Mucosa of stomach (tissue), 1 donor: ENCODE measurements around the gene GARIN5B.
A peak's percentile ranks its signal among the peaks of the same experiment; 100 is the strongest.

Experiments
- H3K27me3 ChIP-seq: one replicate; pipeline ENCODE4 v1.7.0; 2013; ENCODE audit warnings: mild to moderate bottlenecking, low read length; ENCODE audit not compliant: control insufficient read depth, insufficient read depth
- H3K36me3 ChIP-seq: one replicate; pipeline ENCODE4 v1.7.0; 2013; ENCODE audit warnings: low read length; ENCODE audit not compliant: control insufficient read depth, insufficient read depth
- H3K4me1 ChIP-seq: one replicate; pipeline ENCODE4 v1.7.0; 2013; ENCODE audit warnings: mild to moderate bottlenecking, low read length; ENCODE audit not compliant: control insufficient read depth, insufficient read depth
- H3K4me3 ChIP-seq: one replicate; pipeline ENCODE4 v1.7.0; 2013; ENCODE audit warnings: low read length
- H3K9ac ChIP-seq: one replicate; pipeline ENCODE4 v1.7.0; 2013; ENCODE audit warnings: mild to moderate bottlenecking, low read length, moderate library complexity
- H3K9me3 ChIP-seq: one replicate; pipeline ENCODE4 v1.7.0; 2013; ENCODE audit warnings: mild to moderate bottlenecking, low read length, moderate library complexity; ENCODE audit not compliant: control insufficient read depth
- donor health status: Pancreatic carcinoma.

Gene GARIN5B

GRCh38 chr19:55400281-55401087 lies 37.4 kb upstream of the GARIN5B start:
- H3K9ac ChIP-seq = no peak overlapping the region
- H3K4me1 ChIP-seq = no peaks in the 10 kb centered on the region
- H3K27me3 ChIP-seq = no peaks in the 10 kb centered on the region
- H3K9me3 ChIP-seq = no peaks in the 10 kb centered on the region
- no peak overlapping the region for H3K4me3 ChIP-seq
- peaks cover 12% of the 10 kb centered on the region for H3K36me3 ChIP-seq

GRCh38 chr19:55398200-55398925 lies 35.3 kb upstream of the GARIN5B start:
- Histone ChIP-seq H3K4me3 (no peak overlapping the region), H3K9ac (no peak overlapping the region), H3K27me3 (no peaks in the 10 kb centered on the region), H3K36me3 (peaks cover 12% of the 10 kb centered on the region), H3K4me1 (no peaks in the 10 kb centered on the region), H3K9me3 (no peaks in the 10 kb centered on the region)

GRCh38 chr19:55392820-55393761 lies 30.0 kb upstream of the GARIN5B start:
- H3K27me3 ChIP-seq = no peaks in the 10 kb centered on the region
- peaks cover 5% of the 10 kb centered on the region for H3K36me3 ChIP-seq
- no peak overlapping the region for H3K4me3 ChIP-seq
- no peaks in the 10 kb centered on the region for H3K9me3 ChIP-seq
- H3K9ac ChIP-seq = no peak overlapping the region
- peaks cover 10% of the 10 kb centered on the region for H3K4me1 ChIP-seq

GRCh38 chr19:55391702-55392615 lies 28.9 kb upstream of the GARIN5B start:
- Histone ChIP-seq H3K9ac (no peak overlapping the region), H3K9me3 (no peaks in the 10 kb centered on the region), H3K27me3 (no peaks in the 10 kb centered on the region), H3K36me3 (peaks cover 10% of the 10 kb centered on the region), H3K4me3 (no peak overlapping the region), H3K4me1 (peaks cover 22% of the 10 kb centered on the region)

GRCh38 chr19:55391191-55391670 lies 28.2 kb upstream of the GARIN5B start:
- H3K4me3 ChIP-seq = no peak overlapping the region
- H3K9ac ChIP-seq = no peak overlapping the region
- H3K27me3 ChIP-seq = no peaks in the 10 kb centered on the region
- H3K4me1 ChIP-seq = peaks cover 28% of the 10 kb centered on the region
- peaks cover 10% of the 10 kb centered on the region for H3K36me3 ChIP-seq
- no peaks in the 10 kb centered on the region for H3K9me3 ChIP-seq

GRCh38 chr19:55390461-55390880 lies 27.4 kb upstream of the GARIN5B start:
- Histone ChIP-seq H3K9me3 (no peaks in the 10 kb centered on the region), H3K36me3 (peaks cover 10% of the 10 kb centered on the region), H3K4me3 (no peak overlapping the region), H3K9ac (no peak overlapping the region), H3K4me1 (peaks cover 28% of the 10 kb centered on the region), H3K27me3 (no peaks in the 10 kb centered on the region)

GRCh38 chr19:55389386-55390317 lies 26.6 kb upstream of the GARIN5B start:
- Histone ChIP-seq H3K4me1 (peaks cover 33% of the 10 kb centered on the region), H3K4me3 (no peak overlapping the region), H3K36me3 (peaks cover 10% of the 10 kb centered on the region), H3K27me3 (no peaks in the 10 kb centered on the region), H3K9ac (no peak overlapping the region), H3K9me3 (no peaks in the 10 kb centered on the region)

GRCh38 chr19:55387736-55388497 lies 24.9 kb upstream of the GARIN5B start:
- H3K27me3 ChIP-seq = no peaks in the 10 kb centered on the region
- peak overlapping the region; percentile 85 for H3K4me3 ChIP-seq
- peaks cover 44% of the 10 kb centered on the region for H3K4me1 ChIP-seq
- H3K9ac ChIP-seq = peak overlapping the region; percentile 74
- no peaks in the 10 kb centered on the region for H3K9me3 ChIP-seq
- peaks cover 10% of the 10 kb centered on the region for H3K36me3 ChIP-seq

GRCh38 chr19:55386493-55386971 lies 23.5 kb upstream of the GARIN5B start:
- Histone ChIP-seq H3K9me3 (no peaks in the 10 kb centered on the region), H3K4me3 (peak overlapping the region; percentile 85), H3K9ac (peak overlapping the region; percentile 74), H3K27me3 (no peaks in the 10 kb centered on the region), H3K4me1 (peaks cover 52% of the 10 kb centered on the region), H3K36me3 (peaks cover 10% of the 10 kb centered on the region)
